GM12878 (cell line): ENCODE measurements around the gene KCNQ1. TPM values are rescaled to one million over a fixed set of nuclear protein-coding genes. Genes with fewer than 3 reads are reported as not detected.

Source experiments
- ATAC-seq: fragments of 200-7000 bp; cut with Tn5 transposase; 3 replicates; pipeline ENCODE4 v1.9.1; 2020; ENCODE audit warnings: mild to moderate bottlenecking, moderate library complexity
- BruUV-seq: library from RNA; stranded (reverse); fragments of 400-500 nt; replicated peaks from 2 replicates; lab custom pipeline; 2021; lab: Mats Ljungman, UMichigan
- CTCF ChIA-PET: fragments of 300-600 bp; sonication (Branson Sonifier 250); formaldehyde crosslinking; extraction: SDS; loops from one replicate; lab custom pipeline; 2021; ENCODE audit warnings: inconsistent platforms; lab: Yijun Ruan, JAX
- POLR2A ChIA-PET: fragments of 350-600 bp; formaldehyde crosslinking; extraction: SDS; loops from one replicate; lab custom pipeline; 2021; ENCODE audit warnings: inconsistent platforms; lab: Charles Lee
- RAD21 ChIA-PET: fragments of 300-600 bp; sonication (Branson Sonifier 250); formaldehyde crosslinking; loops from one replicate; lab custom pipeline; 2023; ENCODE audit warnings: antibody characterized with exemption; ENCODE audit not compliant: unreplicated experiment; lab: Charles Lee
- SMC1A ChIA-PET: fragments of 300-600 bp; sonication (Branson Sonifier 250); formaldehyde crosslinking; loops from one replicate; lab custom pipeline; 2023; ENCODE audit not compliant: unreplicated experiment, uncharacterized antibody; lab: Charles Lee
- DNase-seq: peaks from one replicate; pipeline ENCODE4 v3.0.0-alpha.2; 2011; ENCODE audit warnings: low read depth, low spot score
- FAIRE-seq: peaks from 3 replicates; lab custom pipeline; 2011; peaks lifted over from hg19 to GRCh38; lab: Jason Lieb, UNC
- H2AFZ ChIP-seq: 2 replicates; pipeline ENCODE4 v1.6.0; 2011; ENCODE audit warnings: low read depth, low read length, control low read depth; ENCODE audit not compliant: control insufficient read depth
- H3K27ac ChIP-seq: 2 replicates; pipeline ENCODE4 v1.5.1; 2011; ENCODE audit warnings: control low read depth; ENCODE audit not compliant: control insufficient read depth, insufficient read depth
- H3K27me3 ChIP-seq, 2 experiments: replicated peaks in 1 of 2; 2 replicates each; pipeline versions ENCODE4 v1.6.0 to v1.6.1; 2011; ENCODE audit warnings: low read length in 1 of 2; ENCODE audit not compliant: control insufficient read depth in 2 of 2, insufficient read depth in 2 of 2
- H3K36me3 ChIP-seq, 2 experiments: 2 replicates each; pipeline ENCODE4 v1.5.1; 2011; ENCODE audit warnings: low read length in 1 of 2; ENCODE audit not compliant: control insufficient read depth in 2 of 2, insufficient read depth in 2 of 2
- H3K4me1 ChIP-seq: 2 replicates; pipeline ENCODE4 v1.6.1; 2011; ENCODE audit warnings: mild to moderate bottlenecking, low read length, moderate library complexity, mixed read lengths; ENCODE audit not compliant: control insufficient read depth, insufficient read depth
- H3K4me2 ChIP-seq: 2 replicates; pipeline ENCODE4 v1.6.0; 2011; ENCODE audit warnings: control low read depth; ENCODE audit not compliant: control insufficient read depth, insufficient read depth
- H3K4me3 ChIP-seq: fragments of 200-600 bp; sonication (generic); 2 replicates; pipeline ENCODE4 v1.5.1; 2016
- H3K79me2 ChIP-seq: 2 replicates; pipeline ENCODE4 v1.6.0; 2011; ENCODE audit warnings: low read length; ENCODE audit not compliant: control insufficient read depth, insufficient read depth
- H3K9ac ChIP-seq: 2 replicates; pipeline ENCODE4 v1.8.0; 2011; ENCODE audit warnings: low read length, control low read depth, mixed read lengths; ENCODE audit not compliant: control insufficient read depth, insufficient read depth
- H3K9me3 ChIP-seq: replicated peaks from 3 replicates; pipeline ENCODE4 v1.5.1; 2011; ENCODE audit warnings: mild to moderate bottlenecking, low read length; ENCODE audit not compliant: control insufficient read depth, insufficient read depth
- H4K20me1 ChIP-seq: 2 replicates; pipeline ENCODE4 v1.6.0; 2011; ENCODE audit not compliant: control insufficient read depth, insufficient read depth
- EGR1 ChIP-seq, 2 experiments: IDR thresholded peaks; 1 replicate in 1 of 2; 2 replicates in 1 of 2; pipeline ENCODE4 v1.6.1; 2011 to 2012; ENCODE audit warnings: low read depth in 2 of 2, low read length in 2 of 2, borderline replicate concordance in 1 of 2, mild to moderate bottlenecking in 1 of 2, moderate library complexity in 1 of 2
- LARP7 ChIP-seq: fragments of 450-650 bp; IDR thresholded peaks from 2 replicates; pipeline ENCODE4 v1.6.1; 2017; ENCODE audit warnings: mild to moderate bottlenecking
- MEF2A ChIP-seq: IDR thresholded peaks from 2 replicates; pipeline ENCODE4 v1.6.1; 2011; ENCODE audit warnings: low read depth, mild to moderate bottlenecking, low read length, moderate library complexity; ENCODE audit not compliant: insufficient read depth
- NFIC ChIP-seq: IDR thresholded peaks from 2 replicates; pipeline ENCODE4 v1.6.1; 2012; ENCODE audit warnings: low read depth, mild to moderate bottlenecking, inconsistent platforms, low read length, moderate library complexity
- PAX5 ChIP-seq: IDR thresholded peaks from 2 replicates; pipeline ENCODE4 v1.6.1; 2011; ENCODE audit warnings: low read depth, low read length, borderline replicate concordance
- RAD51 ChIP-seq: fragments of 450-650 bp; IDR thresholded peaks from 2 replicates; pipeline ENCODE4 v1.6.1; 2016; ENCODE audit warnings: moderate library complexity, mild to moderate bottlenecking, inconsistent platforms
- RUNX3 ChIP-seq: IDR thresholded peaks from 2 replicates; pipeline ENCODE4 v1.6.1; 2012; ENCODE audit warnings: low read length, inconsistent platforms
- SIX5 ChIP-seq: IDR thresholded peaks from 2 replicates; pipeline ENCODE4 v1.6.1; 2011; ENCODE audit warnings: mild to moderate bottlenecking, low read depth, low read length, moderate library complexity; ENCODE audit not compliant: severe bottlenecking
- STAT1 ChIP-seq: fragments of 450-650 bp; conservative IDR thresholded peaks from 2 replicates; pipeline ENCODE4 v1.6.1; 2014; ENCODE audit warnings: antibody characterized with exemption, mild to moderate bottlenecking
- TCF12 ChIP-seq: IDR thresholded peaks from 2 replicates; pipeline ENCODE4 v1.6.1; 2011; ENCODE audit warnings: low read depth, mild to moderate bottlenecking, low read length
- WRNIP1 ChIP-seq: IDR thresholded peaks from 2 replicates; pipeline ENCODE4 v1.6.1; 2011; ENCODE audit warnings: low read depth, low read length, improper control_type of control experiment, borderline replicate concordance
- WGBS: methylation state at CpG from one replicate; pipeline ENCODE4 v1.1.6; 2016; ENCODE audit warnings: low lambda C conversion rate; ENCODE audit not compliant: insufficient replicate concordance, insufficient coverage; ENCODE audit errors: missing lambda C conversion rate; 5-methylcytosine and 5-hydroxymethylcytosine counted together
- in situ Hi-C: fragments of 300-500 bp; cut with MboI; formaldehyde crosslinking; loops from 9 replicates; pipeline ENCODE4 v1.14.3; 2018; ENCODE audit warnings: mixed read lengths
- intact Hi-C: fragments of 100-400 bp; cut with micrococcal nuclease; formaldehyde crosslinking; loops from one replicate; pipeline ENCODE4 v1.14.2; 2022; ENCODE audit not compliant: unreplicated experiment
- polyA plus RNA-seq, 11 experiments: library from polyadenylated mRNA; depleted of rRNA in 4 of 11; unstranded in 6 of 11; stranded (reverse) in 5 of 11; fragments of >200 nt; fragmentation: Nextera tagmentation in 4 of 11; fragmentation: Illumina TruSeq in 1 of 11; extraction: Ambion mirVana in 4 of 11; extraction: Trizol in 1 of 11; gene quantifications; 1 replicate in 1 of 11; 2 replicates in 10 of 11; pipeline versions ENCODE4 v1.2.1 to v1.2.3, GENCODE V29; 2011 to 2016; ENCODE audit warnings: inconsistent platforms in 2 of 11, missing spikeins in 2 of 11, low read depth in 1 of 11
- total RNA-seq, 4 experiments: library from RNA; depleted of rRNA in 3 of 4; stranded (reverse); fragments of >200 nt in 3 of 4; fragmentation: Illumina TruSeq in 1 of 4; extraction: Trizol in 1 of 4; gene quantifications; 2 replicates each; pipeline versions ENCODE4 v1.2.1 to v1.2.3, GENCODE V29; 2013 to 2021
- TF ChIP-seq, protein P1 (sequence below): fragments of 450-650 bp; IDR thresholded peaks from 2 replicates; pipeline ENCODE4 v1.6.1; 2017; ENCODE audit warnings: antibody characterized with exemption, mild to moderate bottlenecking, moderate library complexity
- TF ChIP-seq, protein P2 (sequence below): IDR thresholded peaks from 2 replicates; pipeline ENCODE4 v1.6.1; 2012; ENCODE audit warnings: low read length, inconsistent platforms

KCNQ1 gene
- total and polyA plus RNA-seq, 10 of the 15 experiments (the other 5 are each of a cell fraction or from before 2014, with no cell fraction given), result 0.03 to 0.15 (median 0.12) TPM; not detected in 7

DNA sequence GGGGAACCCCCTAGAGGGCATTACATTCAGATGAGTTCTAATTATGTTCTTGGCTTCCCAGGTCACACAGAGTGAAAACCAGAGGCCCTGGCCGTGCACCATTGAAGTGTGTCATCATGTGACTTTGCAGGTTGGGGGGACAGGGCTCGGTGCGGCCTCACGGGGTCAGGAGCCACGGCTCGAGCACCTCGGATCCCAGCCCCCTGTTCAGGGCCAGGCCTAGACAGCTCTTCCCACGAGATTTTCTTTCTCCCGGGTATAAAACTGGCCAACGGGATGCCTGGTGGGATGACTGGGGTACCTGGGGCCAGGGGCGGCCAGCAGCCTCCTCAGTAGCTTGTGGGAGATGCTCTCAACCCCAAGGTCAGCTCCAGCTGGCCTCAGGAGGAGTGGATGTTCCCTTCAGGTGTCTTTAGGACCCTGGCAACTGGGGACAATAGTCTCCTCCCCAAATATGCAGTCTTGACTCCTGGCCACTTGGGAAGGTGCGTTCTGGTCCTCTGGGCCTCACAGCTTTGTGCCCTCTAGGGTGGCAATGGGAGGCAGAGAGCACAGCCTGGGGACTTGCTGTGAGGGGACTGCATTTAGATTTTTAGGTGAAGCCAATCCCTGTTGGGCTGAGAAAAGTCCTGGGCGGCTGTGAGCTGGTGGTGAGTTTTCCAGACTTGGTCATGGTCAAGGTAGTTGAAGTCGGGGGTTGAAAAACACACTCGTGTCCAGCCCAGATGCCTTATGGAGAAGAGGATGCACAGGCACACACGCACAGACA lies 95.6 kb downstream of the KCNQ1 start:
- Histone ChIP-seq H3K79me2 (no peaks in the 10 kb centered on the region), H3K27ac (no peak overlapping the region), H3K9ac (no peak overlapping the region), H3K4me1 (no peaks in the 10 kb centered on the region), H4K20me1 (no peaks in the 10 kb centered on the region), H3K27me3 (0 out of 4 replicates have a peak, but pooled peaks cover 0 to 1% of the 10 kb centered on the region in 2 experiments), H3K4me3 (no peak overlapping the region), H3K36me3 (no peaks in the 10 kb centered on the region), H3K4me2 (no peak overlapping the region)
- SMC1A ChIA-PET, result no interaction called here
- no peak for TF ChIP-seq STAT1
- no peak for TF ChIP-seq NFIC
- TF ChIP-seq RUNX3, result no peak
- no peak for TF ChIP-seq EGR1 (IDR thresholded peaks at IDR 0.05; ENCODE audit: borderline replicate concordance in 1 of 2, low read depth in 2 of 2, low read length in 2 of 2)
- TF ChIP-seq LARP7, result no peak
- TF ChIP-seq, protein P1, sequence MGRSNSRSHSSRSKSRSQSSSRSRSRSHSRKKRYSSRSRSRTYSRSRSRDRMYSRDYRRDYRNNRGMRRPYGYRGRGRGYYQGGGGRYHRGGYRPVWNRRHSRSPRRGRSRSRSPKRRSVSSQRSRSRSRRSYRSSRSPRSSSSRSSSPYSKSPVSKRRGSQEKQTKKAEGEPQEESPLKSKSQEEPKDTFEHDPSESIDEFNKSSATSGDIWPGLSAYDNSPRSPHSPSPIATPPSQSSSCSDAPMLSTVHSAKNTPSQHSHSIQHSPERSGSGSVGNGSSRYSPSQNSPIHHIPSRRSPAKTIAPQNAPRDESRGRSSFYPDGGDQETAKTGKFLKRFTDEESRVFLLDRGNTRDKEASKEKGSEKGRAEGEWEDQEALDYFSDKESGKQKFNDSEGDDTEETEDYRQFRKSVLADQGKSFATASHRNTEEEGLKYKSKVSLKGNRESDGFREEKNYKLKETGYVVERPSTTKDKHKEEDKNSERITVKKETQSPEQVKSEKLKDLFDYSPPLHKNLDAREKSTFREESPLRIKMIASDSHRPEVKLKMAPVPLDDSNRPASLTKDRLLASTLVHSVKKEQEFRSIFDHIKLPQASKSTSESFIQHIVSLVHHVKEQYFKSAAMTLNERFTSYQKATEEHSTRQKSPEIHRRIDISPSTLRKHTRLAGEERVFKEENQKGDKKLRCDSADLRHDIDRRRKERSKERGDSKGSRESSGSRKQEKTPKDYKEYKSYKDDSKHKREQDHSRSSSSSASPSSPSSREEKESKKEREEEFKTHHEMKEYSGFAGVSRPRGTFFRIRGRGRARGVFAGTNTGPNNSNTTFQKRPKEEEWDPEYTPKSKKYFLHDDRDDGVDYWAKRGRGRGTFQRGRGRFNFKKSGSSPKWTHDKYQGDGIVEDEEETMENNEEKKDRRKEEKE, result no peak
- no peak for TF ChIP-seq PAX5
- no peak for TF ChIP-seq WRNIP1
- no peak for TF ChIP-seq SIX5
- TF ChIP-seq, protein P2, sequence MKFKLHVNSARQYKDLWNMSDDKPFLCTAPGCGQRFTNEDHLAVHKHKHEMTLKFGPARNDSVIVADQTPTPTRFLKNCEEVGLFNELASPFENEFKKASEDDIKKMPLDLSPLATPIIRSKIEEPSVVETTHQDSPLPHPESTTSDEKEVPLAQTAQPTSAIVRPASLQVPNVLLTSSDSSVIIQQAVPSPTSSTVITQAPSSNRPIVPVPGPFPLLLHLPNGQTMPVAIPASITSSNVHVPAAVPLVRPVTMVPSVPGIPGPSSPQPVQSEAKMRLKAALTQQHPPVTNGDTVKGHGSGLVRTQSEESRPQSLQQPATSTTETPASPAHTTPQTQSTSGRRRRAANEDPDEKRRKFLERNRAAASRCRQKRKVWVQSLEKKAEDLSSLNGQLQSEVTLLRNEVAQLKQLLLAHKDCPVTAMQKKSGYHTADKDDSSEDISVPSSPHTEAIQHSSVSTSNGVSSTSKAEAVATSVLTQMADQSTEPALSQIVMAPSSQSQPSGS, result no peak
- TF ChIP-seq TCF12, result no peak
- no peak for TF ChIP-seq MEF2A
- no peak for TF ChIP-seq RAD51
- TF ChIP-seq, all 136 proteins: peak for 0
- in situ Hi-C loops, result no loop called here
- ATAC-seq (no peak), FAIRE-seq (no peak), DNase-seq (no peak)
- no peak overlapping the region for H2AFZ ChIP-seq
- WGBS, result 22% methylated on average over 16 of the region's 16 CpGs
- intact Hi-C loops, result no loop called here
- ChIA-PET RAD21 (no interaction called here), CTCF (interaction anchor here (1.4 kb wide), 1 partner anchor 9 kb away, joined by 5 read pairs; no protein-coding TSS in a partner anchor), POLR2A (no interaction called here)
- H3K9me3 ChIP-seq, result no peaks in the 10 kb centered on the region
- no TSS peak for BruUV-seq
